Astrocyte (in vitro differentiated cells and primary cell): Measurements from ENCODE around the gene APOA1. TPM values are rescaled to one million over a fixed set of nuclear protein-coding genes. Genes with fewer than 3 reads are reported as not detected.

Experiments
- DNase-seq: peaks from one replicate; pipeline ENCODE4 v3.0.0-alpha.2; 2010; ENCODE audit warnings: low read depth
- FAIRE-seq: peaks from 2 replicates; lab custom pipeline; 2011; peaks lifted over from hg19 to GRCh38; lab: Jason Lieb, UNC
- H2AFZ ChIP-seq: 2 replicates; pipeline ENCODE4 v1.6.0; 2012; ENCODE audit warnings: low read depth, low read length, inconsistent platforms
- H3K27ac ChIP-seq: 2 replicates; pipeline ENCODE4 v1.5.1; 2011; ENCODE audit warnings: low read depth, low read length, inconsistent platforms
- H3K27me3 ChIP-seq: 2 replicates; pipeline ENCODE4 v1.6.0; 2011; ENCODE audit warnings: low read length, inconsistent platforms; ENCODE audit not compliant: insufficient read depth
- H3K36me3 ChIP-seq: 2 replicates; pipeline ENCODE4 v1.5.1; 2011; ENCODE audit warnings: low read length, inconsistent platforms; ENCODE audit not compliant: insufficient read depth
- H3K4me1 ChIP-seq: 2 replicates; pipeline ENCODE4 v1.5.1; 2011; ENCODE audit warnings: low read length, inconsistent platforms; ENCODE audit not compliant: insufficient read depth
- H3K4me2 ChIP-seq: 2 replicates; pipeline ENCODE4 v1.6.0; 2012; ENCODE audit warnings: low read length, inconsistent platforms
- H3K4me3 ChIP-seq: 2 replicates; pipeline ENCODE4 v1.5.1; 2011; ENCODE audit warnings: low read depth, mild to moderate bottlenecking, low read length, inconsistent platforms; ENCODE audit not compliant: insufficient read depth
- H3K79me2 ChIP-seq: 2 replicates; pipeline ENCODE4 v1.6.0; 2012; ENCODE audit warnings: mild to moderate bottlenecking, low read length, inconsistent platforms; ENCODE audit not compliant: insufficient read depth
- H3K9ac ChIP-seq: 2 replicates; pipeline ENCODE4 v1.6.0; 2012; ENCODE audit warnings: mild to moderate bottlenecking, low read length, inconsistent platforms
- H3K9me3 ChIP-seq: 2 replicates; pipeline ENCODE4 v1.5.1; 2012; ENCODE audit warnings: low read depth, mild to moderate bottlenecking, low read length, inconsistent platforms; ENCODE audit not compliant: insufficient read depth
- H4K20me1 ChIP-seq: 2 replicates; pipeline ENCODE4 v1.6.0; 2012; ENCODE audit warnings: low read length, inconsistent platforms; ENCODE audit not compliant: insufficient read depth
- H3K27ac Mint-ChIP-seq: one replicate; pipeline ENCODE4 v1.8.0; 2021; ENCODE audit warnings: mild to moderate bottlenecking, mixed read lengths; ENCODE audit not compliant: unreplicated experiment
- H3K27me3 Mint-ChIP-seq: one replicate; pipeline ENCODE4 v1.8.0; 2021; ENCODE audit warnings: low read depth, mixed read lengths; ENCODE audit not compliant: unreplicated experiment
- H3K36me3 Mint-ChIP-seq: one replicate; pipeline ENCODE4 v1.8.0; 2021; ENCODE audit warnings: low read depth, mixed read lengths; ENCODE audit not compliant: unreplicated experiment
- H3K4me1 Mint-ChIP-seq: one replicate; pipeline ENCODE4 v1.8.0; 2021; ENCODE audit warnings: low read depth, mixed read lengths; ENCODE audit not compliant: unreplicated experiment
- H3K4me3 Mint-ChIP-seq: one replicate; pipeline ENCODE4 v1.8.0; 2021; ENCODE audit warnings: mild to moderate bottlenecking, moderate library complexity, mixed read lengths; ENCODE audit not compliant: unreplicated experiment
- H3K9me3 Mint-ChIP-seq: one replicate; pipeline ENCODE4 v1.8.0; 2021; ENCODE audit warnings: mild to moderate bottlenecking, mixed read lengths; ENCODE audit not compliant: unreplicated experiment
- EZH2 ChIP-seq: IDR thresholded peaks from 2 replicates; pipeline ENCODE4 v1.6.1; 2012; ENCODE audit warnings: mild to moderate bottlenecking, low read length, inconsistent platforms; ENCODE audit not compliant: insufficient read depth
- total RNA-seq: library from RNA; stranded (reverse); gene quantifications from 2 replicates; pipeline ENCODE4 v1.2.1, GENCODE V29; 2021
- TF ChIP-seq, protein P1 (sequence below): IDR thresholded peaks from 2 replicates; pipeline ENCODE4 v1.5.1; 2011; ENCODE audit warnings: low read depth, mild to moderate bottlenecking, inconsistent platforms, low read length, moderate library complexity; ENCODE audit not compliant: insufficient read depth

The APOA1 gene
- total RNA-seq, 1 donor from 2014 or later, result 6.0 TPM

- no peaks in the 10 kb centered on the region for H3K9me3 Mint-ChIP-seq
- DNase-seq (no peak), FAIRE-seq (no peak)
- H3K4me1 Mint-ChIP-seq, result no peaks in the 10 kb centered on the region
- Histone ChIP-seq H2AFZ (no peak overlapping the region), H3K4me1 (no peaks in the 10 kb centered on the region), H3K79me2 (no peaks in the 10 kb centered on the region), H3K4me2 (no peak overlapping the region), H3K27me3 (peaks cover 1% of the 10 kb centered on the region), H4K20me1 (no peaks in the 10 kb centered on the region), H3K36me3 (no peaks in the 10 kb centered on the region), H3K4me3 (no peak overlapping the region), H3K9me3 (no peaks in the 10 kb centered on the region), H3K9ac (no peak overlapping the region), H3K27ac (no peak overlapping the region)
- TF ChIP-seq, protein P1, sequence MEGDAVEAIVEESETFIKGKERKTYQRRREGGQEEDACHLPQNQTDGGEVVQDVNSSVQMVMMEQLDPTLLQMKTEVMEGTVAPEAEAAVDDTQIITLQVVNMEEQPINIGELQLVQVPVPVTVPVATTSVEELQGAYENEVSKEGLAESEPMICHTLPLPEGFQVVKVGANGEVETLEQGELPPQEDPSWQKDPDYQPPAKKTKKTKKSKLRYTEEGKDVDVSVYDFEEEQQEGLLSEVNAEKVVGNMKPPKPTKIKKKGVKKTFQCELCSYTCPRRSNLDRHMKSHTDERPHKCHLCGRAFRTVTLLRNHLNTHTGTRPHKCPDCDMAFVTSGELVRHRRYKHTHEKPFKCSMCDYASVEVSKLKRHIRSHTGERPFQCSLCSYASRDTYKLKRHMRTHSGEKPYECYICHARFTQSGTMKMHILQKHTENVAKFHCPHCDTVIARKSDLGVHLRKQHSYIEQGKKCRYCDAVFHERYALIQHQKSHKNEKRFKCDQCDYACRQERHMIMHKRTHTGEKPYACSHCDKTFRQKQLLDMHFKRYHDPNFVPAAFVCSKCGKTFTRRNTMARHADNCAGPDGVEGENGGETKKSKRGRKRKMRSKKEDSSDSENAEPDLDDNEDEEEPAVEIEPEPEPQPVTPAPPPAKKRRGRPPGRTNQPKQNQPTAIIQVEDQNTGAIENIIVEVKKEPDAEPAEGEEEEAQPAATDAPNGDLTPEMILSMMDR, result no peak
- no peak for TF ChIP-seq EZH2
- H3K4me3 Mint-ChIP-seq, result no peak overlapping the region
- peaks cover 2% of the 10 kb centered on the region for H3K36me3 Mint-ChIP-seq
- H3K27ac Mint-ChIP-seq, result no peak overlapping the region
- peaks cover 18% of the 10 kb centered on the region for H3K27me3 Mint-ChIP-seq
These were observed 16.1 kb downstream of the APOA1 start for GRCh38 chr11:116821050-116821918.

GRCh38 chr11:116819049-116819448 is 18.4 kb downstream of the APOA1 start:
- H3K27ac Mint-ChIP-seq, result no peak overlapping the region

More at GRCh38 chr11:116819049-116819448, 18.4 kb downstream of the APOA1 start:
- Mint-ChIP-seq H3K36me3 (peaks cover 2% of the 10 kb centered on the region), H3K4me1 (no peaks in the 10 kb centered on the region), H3K4me3 (no peak overlapping the region), H3K9me3 (no peaks in the 10 kb centered on the region), H3K27me3 (peaks cover 14% of the 10 kb centered on the region)
- no peaks in the 10 kb centered on the region for H4K20me1 ChIP-seq
- FAIRE-seq (no peak), DNase-seq (no peak)
- H3K79me2 ChIP-seq, result no peaks in the 10 kb centered on the region
- H3K9ac ChIP-seq, result no peak overlapping the region
- H3K4me1 ChIP-seq, result no peaks in the 10 kb centered on the region
- no peak overlapping the region for H3K4me3 ChIP-seq
- no peaks in the 10 kb centered on the region for H3K36me3 ChIP-seq
- H3K4me2 ChIP-seq, result no peak overlapping the region
- H3K9me3 ChIP-seq, result no peaks in the 10 kb centered on the region
- no peak overlapping the region for H2AFZ ChIP-seq
- no peak overlapping the region for H3K27ac ChIP-seq
- peaks cover 3% of the 10 kb centered on the region for H3K27me3 ChIP-seq
- TF ChIP-seq EZH2, result no peak
- TF ChIP-seq, protein P1, result no peak
